Measurements from ENCODE around the gene EN1.

- TF ChIP-seq CTCF (conservative IDR thresholded peaks at IDR 0.05; ENCODE audit: low read depth, low read length): no peak
- no peak for TF ChIP-seq EZH2 (IDR thresholded peaks at IDR 0.05; ENCODE audit: borderline replicate concordance, low read depth, low read length, poor library complexity, severe bottlenecking)
Observed at GRCh38 chr2:118837621-118838020, 9.8 kb downstream of the EN1 start.
